Renal pelvis (tissue), 3 donors: ENCODE results near the gene HRNR. TPM values are rescaled to one million over a fixed set of nuclear protein-coding genes. Genes with fewer than 3 reads are reported as not detected.

ENCODE experiments used
- polyA plus RNA-seq, 3 donors: library from polyadenylated mRNA; unstranded; fragments of 120-200 nt; gene quantifications; one replicate each; pipeline ENCODE4 v1.2.1, GENCODE V29; 2013; ENCODE audit not compliant: insufficient read length in 3 of 3

The HRNR gene
- polyA plus RNA-seq, 3 donors = 0.54 to 2.3 (median 1.2) TPM

Other genes with a start within 250 kb of the HRNR start
- gene S100A10, start 230.3 kb downstream of the HRNR start, polyA plus RNA-seq = 100 to 1,000 TPM; 181 to 241 (median 215) TPM
- 100 to 1,000 TPM; 202 to 295 (median 229) TPM for gene S100A11, start 187.2 kb downstream of the HRNR start, polyA plus RNA-seq
- not detected for gene TCHHL1, start 135.1 kb downstream of the HRNR start, polyA plus RNA-seq
- gene TCHH, start 108.7 kb downstream of the HRNR start, polyA plus RNA-seq = under 1 TPM; 0.03 to 0.06 (median 0.04) TPM
- not detected for gene RPTN, start 65.0 kb downstream of the HRNR start, polyA plus RNA-seq
- 1 to 10 TPM; 1.1 to 2.4 (median 1.6) TPM for gene FLG, start 101.0 kb upstream of the HRNR start, polyA plus RNA-seq
- under 1 TPM; 0.07 to 0.27 (median 0.08) TPM for gene FLG2, start 135.8 kb upstream of the HRNR start, polyA plus RNA-seq
- gene CRNN, start 190.1 kb upstream of the HRNR start, polyA plus RNA-seq = not detected